Body of pancreas (tissue), 4 donors: Measurements from ENCODE around the gene HNRNPAB.

Source experiments
- POLR2A ChIP-seq, 3 donors: fragments of 450-650 bp; IDR thresholded peaks; one replicate each; pipeline ENCODE4 v1.6.1; 2016; ENCODE audit warnings: antibody characterized with exemption in 3 of 3, mild to moderate bottlenecking in 2 of 3
- TF ChIP-seq, protein P1 (sequence below), 7 experiments: fragments of 450-650 bp in 4 of 7; fragments of 200-600 bp in 3 of 7; sonication (generic) in 3 of 7; IDR thresholded peaks; one replicate each; pipeline ENCODE4 v1.5.1; 2016 to 2019; ENCODE audit warnings: antibody characterized with exemption in 7 of 7

DNA sequence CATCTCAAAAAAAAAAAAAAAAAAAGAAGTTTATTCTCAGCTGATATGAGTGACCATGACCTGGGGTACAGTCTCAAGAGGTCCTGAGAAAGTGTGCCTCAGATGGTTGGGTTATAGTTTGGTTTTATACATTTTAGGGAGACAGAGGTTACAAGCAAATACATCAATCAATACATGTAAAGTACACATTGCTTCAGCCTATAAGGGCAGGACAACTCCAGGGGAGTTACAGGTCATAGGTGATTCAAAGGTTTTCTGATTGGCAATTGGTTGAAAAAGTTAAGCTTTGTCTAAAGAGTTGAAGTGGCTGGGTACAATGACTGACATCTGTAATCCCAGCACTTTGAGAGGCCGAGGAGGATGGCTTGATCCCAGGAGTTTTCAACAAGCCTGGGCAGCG lies 14.9 kb upstream of the HNRNPAB start:
- TF ChIP-seq, protein P1, sequence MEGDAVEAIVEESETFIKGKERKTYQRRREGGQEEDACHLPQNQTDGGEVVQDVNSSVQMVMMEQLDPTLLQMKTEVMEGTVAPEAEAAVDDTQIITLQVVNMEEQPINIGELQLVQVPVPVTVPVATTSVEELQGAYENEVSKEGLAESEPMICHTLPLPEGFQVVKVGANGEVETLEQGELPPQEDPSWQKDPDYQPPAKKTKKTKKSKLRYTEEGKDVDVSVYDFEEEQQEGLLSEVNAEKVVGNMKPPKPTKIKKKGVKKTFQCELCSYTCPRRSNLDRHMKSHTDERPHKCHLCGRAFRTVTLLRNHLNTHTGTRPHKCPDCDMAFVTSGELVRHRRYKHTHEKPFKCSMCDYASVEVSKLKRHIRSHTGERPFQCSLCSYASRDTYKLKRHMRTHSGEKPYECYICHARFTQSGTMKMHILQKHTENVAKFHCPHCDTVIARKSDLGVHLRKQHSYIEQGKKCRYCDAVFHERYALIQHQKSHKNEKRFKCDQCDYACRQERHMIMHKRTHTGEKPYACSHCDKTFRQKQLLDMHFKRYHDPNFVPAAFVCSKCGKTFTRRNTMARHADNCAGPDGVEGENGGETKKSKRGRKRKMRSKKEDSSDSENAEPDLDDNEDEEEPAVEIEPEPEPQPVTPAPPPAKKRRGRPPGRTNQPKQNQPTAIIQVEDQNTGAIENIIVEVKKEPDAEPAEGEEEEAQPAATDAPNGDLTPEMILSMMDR (IDR thresholded peaks at IDR 0.05): no peak
- no peak for TF ChIP-seq POLR2A (IDR thresholded peaks at IDR 0.05)
